Measurements from ENCODE around the gene CCDC137.

The CCDC137 gene

DNA sequence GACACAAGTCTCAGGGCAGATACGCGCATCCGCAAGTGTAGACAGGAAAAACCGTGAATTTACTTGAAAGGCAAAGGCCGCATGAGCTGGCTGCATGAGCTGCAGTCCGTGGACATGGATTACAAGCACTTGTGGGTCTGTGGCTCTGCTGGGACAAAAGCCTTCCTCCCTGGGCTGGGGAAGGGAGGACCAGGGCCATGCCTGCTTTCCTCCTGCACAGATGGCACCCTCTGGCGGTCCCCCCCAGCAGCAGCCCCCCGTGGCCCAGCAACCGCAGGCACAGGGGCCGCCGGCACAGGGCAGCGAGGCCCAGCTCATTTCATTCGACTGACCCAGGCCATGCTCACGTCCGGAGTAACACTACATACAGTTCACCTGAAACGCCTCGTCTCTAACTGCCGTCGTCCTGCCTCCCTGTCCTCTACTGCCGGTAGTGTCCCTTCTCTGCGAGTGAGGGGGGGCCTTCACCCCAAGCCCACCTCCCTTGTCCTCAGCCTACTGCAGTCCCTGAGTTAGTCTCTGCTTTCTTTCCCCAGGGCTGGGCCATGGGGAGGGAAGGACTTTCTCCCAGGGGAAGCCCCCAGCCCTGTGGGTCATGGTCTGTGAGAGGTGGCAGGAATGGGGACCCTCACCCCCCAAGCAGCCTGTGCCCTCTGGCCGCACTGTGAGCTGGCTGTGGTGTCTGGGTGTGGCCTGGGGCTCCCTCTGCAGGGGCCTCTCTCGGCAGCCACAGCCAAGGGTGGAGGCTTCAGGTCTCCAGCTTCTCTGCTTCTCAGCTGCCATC, 34.9 kb downstream of the CCDC137 start:
- no peak for DNase-seq (ENCODE audit: low spot score)

DNA sequence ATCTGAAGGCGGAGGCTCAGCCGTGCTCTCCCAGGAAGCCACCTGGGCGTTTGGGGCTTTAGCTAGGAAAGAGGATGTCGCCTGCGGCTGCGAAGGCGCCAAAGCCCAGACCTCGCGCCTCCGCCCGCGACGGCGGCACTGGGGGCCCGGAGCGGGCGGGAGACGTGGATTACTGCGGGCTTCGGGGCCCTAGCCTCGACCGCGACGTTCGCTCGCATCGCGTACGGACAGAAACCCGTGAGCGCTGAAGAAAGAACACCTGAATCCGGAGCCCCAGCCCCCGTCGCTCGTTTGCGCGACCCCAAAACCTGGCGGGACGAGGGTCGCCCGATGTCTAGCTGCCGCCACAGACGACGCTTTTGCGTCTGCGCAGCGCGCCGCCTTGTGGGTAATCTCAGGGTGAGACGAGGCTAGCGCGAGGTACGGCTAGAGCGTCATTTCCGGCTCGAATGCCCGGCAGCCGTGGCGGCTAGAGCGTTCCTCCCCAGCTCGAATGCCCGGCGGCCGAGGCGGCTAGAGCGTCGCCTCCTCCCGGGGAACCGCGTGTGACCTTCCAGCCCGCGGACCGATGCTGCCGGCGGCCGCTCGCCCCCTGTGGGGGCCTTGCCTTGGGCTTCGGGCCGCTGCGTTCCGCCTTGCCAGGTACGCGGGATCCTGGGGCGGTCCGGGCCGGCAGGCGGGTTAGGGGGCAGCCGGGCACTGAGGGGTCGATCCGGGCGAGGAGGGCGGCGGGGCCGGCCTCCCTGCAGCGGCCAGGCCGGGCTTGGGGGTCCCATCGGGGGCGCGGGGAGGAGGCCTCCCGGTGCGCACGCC, 36.6 kb downstream of the CCDC137 start, which contains the start of gene MRPL12:
Gene MRPL12 (plus strand): TSS at position 434 of the 813 bp plus-strand sequence. CDS start 135 bp downstream, at position 569.
- peak; percentile 92 for DNase-seq (ENCODE audit: low spot score)

DNA sequence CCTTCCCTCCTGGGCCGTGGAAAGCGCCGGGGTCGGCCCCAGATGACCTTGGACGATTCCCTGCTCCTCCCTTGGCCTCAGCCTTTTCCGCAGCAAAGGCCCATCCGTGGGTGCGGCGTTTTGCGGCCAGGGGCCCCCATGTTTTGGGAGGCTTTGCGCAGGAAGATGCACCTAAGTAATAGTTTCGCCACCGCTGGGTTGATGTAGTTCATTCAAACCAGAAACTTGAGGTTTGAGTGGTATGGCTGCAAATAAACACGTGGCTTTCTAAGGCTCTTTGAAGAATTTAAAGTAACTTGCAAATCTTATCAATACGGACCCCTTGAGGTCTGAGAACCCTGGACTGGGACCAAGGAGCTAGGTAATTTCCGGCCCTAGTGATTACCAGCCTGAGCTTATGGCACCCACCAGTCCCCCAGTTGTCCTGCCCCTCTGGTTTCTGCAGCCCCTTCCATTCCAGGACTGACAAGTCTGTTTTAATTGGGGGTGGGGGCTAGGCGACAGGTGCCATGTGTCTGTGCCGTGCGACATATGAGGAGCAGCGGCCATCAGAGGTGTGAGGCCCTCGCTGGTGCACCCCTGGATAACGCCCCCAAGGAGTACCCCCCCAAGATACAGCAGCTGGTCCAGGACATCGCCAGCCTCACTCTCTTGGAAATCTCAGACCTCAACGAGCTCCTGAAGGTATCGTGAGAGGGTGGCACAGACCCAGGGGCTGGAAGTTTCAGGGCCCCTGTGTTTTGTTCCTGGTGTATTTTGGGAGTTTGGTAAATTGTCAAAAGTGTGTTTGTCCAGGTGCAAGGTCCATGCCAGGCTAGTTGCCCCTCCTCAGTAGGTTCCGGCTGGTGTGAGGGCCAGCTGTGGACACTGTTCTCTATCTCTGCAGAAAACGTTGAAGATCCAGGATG, 37.5 kb downstream of the CCDC137 start:
- DNase-seq (ENCODE audit: low spot score): no peak

DNA sequence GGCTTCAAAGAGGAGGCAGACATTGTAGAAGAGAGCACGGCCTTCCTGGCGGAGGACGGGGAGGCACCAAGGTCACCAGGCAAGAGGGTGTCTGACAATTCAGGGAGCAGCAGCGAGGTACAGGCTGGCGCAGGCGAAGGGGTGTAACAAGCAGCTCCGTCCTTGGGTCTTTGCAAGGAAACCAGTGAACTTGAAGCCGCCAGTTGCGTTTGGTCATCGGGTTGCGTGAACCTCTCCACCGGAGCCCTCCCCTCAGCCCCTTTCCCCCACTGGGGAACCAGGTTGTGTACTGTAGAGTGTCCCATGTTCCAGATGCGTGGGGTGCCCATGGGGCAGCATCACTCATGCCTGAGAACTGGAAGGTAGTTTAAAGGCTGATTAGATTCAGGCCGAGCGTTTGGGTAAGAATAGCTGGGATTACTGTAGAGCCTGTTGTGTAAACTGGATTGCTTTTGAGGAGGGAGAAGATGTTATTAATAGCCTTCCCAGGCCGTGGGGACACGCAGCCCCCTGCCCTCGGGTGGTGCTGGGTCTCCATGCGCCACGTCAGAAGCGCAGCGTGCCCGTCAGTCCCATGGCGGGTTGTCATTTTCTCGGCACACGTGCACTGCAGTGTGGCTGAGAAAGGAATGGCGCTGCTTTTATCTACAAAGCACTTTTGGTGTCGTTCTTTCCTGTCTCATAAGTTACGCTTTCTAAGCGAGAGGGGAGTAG, 39.1 kb downstream of the CCDC137 start:
- no peak for DNase-seq (ENCODE audit: low spot score)

DNA sequence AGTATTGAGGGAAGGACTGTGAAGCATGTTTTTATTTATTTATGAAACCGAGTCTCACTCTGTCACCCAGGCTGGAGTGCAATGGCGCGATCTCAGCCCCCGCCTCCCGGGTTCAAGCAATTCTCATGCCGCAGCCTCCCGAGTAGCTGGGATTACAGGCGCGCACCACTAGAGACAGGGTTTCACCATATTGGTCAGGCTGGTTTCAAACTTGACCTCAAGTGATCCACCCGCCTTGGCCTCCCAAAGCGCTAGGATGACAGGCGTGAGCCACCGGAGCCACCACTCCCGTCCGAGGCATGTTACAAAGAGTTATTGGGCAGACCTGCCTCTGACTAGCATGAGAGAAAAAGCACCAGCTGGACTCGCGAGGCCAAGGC, 39.7 kb downstream of the CCDC137 start:
- DNase-seq (ENCODE audit: low spot score): no peak

DNA sequence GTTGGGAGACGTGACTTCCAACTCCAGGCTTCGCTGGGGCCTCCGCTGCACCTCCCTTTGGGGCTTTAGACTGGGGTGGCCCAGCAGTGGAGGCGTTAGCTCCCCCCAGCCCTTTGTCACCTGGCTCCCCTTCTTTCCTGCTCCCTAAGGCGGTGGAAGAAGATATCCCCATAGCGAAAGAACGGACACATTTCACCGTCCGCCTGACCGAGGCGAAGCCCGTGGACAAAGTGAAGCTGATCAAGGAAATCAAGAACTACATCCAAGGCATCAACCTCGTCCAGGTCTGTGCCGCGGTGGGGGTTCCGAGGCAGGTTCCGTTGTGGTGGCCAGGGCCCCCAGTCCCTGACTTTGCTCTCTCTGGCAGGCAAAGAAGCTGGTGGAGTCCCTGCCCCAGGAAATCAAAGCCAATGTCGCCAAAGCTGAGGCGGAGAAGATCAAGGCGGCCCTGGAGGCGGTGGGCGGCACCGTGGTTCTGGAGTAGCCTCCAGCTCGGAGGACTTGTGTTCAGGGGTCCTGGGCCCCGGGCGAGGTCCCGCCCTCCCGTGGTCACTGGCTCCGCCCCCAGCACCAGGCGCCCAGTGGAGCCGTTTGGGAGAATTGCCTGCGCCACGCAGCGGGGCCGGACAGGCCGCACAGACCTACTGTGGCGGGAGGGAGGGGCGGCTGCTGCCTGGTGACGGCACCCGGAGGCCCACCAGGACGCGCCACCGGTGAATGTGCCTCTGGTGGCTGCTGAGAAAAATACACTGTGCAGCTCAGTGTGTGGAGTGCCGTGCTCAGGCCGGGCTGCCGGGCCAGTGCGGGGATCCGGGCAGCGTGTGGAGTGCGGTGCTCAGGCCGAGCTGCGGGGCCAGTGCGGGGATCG, 40.5 kb downstream of the CCDC137 start:
- DNase-seq (ENCODE audit: low spot score): no peak

DNA sequence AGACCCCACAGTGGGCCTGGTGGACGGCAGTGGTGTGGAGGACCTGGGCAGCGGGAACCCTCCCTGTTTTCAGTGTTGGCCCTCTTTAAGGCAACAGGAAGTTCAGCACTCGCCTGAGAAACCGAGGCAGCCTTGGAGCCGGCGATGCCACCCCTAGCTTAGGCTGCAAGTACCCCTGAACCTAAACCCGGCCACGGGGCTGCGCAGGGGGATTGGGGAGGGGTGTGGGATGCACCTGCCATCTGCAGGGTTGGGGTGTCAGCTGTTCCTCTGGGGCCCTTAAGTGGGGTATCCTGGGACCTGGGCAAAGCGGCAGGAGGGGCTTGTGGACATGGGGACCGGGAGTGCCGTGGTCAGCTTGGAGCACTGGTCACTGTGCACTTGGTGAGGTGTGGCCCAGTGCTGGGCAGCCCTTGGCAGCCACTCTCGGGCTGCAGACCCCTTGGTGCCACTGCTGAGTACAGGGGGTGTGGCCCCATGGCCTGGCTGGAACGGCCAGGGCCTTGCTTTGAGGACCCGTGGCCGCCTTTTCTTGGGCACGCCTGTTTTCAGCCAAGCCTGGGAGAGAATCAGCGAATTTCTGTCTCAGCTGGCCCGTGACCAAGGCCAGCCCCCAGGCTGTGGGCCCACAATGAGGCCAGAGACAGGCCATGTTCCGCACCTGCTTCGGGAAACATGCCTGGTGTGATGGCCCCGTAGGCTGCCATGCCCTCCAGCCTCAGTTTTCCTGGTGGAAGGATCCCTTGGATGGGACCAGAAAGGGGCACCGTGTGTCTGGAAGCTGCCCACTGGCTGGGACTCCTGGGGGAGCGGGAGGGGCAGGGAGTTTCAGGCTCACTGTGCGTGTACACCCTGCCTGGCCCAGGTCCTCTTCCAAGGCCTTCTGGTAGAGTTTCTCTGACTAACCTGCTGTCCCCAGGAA, 41.4 kb downstream of the CCDC137 start:
- no peak for DNase-seq (ENCODE audit: low spot score)

DNA sequence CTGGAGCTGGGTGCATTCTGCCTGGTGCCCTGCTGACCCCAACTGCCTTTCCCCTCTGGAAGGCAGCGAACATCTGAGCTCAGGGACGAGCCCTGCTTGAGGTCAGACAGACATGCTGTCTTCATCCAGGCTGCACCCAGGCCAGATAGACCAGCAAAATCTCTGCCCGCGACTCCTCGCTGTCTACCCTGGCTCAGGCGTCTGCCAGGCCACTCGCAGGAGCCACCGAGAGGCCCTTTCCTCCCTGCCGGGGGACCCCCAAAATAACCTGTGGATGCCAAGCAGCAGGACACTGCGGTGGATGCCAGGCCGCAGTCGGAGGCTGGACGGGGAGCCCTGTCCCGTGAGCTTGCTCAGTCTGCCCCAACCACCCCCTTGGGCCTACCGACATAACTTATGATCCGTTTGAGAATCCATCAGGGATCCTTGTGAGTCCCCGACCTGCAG, 42.2 kb downstream of the CCDC137 start:
- DNase-seq (ENCODE audit: low spot score): no peak

DNA sequence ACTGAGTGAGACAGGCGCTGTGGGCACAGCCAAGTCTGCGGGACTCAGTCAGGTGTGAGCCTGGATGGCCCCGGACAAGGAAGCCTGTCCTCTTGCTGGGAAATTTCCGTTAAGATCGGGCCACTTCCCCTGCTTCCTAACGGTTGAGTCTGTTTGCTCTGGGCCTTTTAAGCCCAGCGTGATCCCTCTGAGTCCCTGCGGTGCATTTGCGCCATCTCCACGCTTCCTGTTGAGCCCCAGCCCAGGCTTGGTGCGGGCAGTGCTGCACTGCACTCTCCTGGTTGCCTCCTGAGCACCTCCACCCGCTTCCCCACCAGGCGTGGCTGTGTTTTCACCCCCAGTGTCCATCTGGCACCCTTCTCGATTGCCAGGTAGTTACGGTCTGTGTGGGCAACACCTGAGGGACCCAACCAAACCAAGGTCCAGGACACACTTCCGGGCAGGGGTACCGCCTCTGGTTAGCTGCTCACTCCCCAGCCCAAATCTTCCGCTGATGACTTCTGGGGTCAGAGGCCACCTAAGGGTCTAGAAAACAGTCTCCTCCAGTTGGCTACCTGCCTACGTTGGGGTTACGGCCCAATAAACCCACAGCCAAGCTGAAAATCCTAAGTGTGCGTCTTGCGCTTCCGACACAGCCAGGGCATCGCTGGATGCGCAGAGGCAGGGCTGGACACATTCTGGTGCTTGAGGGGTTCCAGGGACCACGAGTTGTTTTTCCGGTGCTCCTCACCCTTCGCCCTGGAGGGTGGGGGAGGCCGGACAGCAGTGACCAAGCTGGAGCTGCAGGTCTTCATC, 44.2 kb downstream of the CCDC137 start:
- no peak for DNase-seq (ENCODE audit: low spot score)

DNA sequence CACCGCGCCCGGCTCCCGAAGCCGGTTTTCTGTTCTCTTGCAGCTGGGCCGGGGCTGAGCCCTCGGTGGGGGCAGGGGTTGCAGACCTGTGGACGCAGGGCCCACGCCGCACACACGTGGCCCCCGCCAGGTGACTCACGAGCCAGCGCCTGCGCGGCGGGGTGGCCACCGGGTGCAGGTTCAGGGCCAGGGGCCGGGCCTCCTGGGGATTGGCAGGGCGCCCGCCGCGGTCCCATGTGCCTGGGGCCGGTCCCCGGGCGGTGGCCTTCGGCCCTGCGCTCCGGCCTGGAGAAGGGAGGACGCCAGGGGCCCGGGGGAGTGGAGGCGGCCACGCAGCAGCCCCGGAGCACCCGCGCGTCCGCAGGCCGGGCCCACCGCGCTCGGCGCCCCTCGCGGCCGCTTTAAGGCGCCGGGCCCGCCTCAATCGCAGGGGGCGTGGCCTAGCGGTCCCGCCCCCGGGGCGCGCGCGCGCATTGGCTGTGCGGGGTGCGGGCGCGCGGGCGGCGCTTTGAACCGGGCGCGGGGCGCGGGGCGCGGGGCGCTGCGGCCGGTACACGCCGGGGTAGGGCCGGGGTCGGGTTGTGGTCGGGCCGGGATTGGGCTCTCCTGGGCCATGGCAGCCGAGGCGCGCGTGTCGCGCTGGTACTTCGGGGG, 45.4 kb downstream of the CCDC137 start, which contains the start of gene SLC25A10:
Gene SLC25A10 (plus strand): TSS at position 471 of the 654 bp plus-strand sequence. CDS start 143 bp downstream, at position 614.
- peak; percentile 90 for DNase-seq (ENCODE audit: low spot score)

DNA sequence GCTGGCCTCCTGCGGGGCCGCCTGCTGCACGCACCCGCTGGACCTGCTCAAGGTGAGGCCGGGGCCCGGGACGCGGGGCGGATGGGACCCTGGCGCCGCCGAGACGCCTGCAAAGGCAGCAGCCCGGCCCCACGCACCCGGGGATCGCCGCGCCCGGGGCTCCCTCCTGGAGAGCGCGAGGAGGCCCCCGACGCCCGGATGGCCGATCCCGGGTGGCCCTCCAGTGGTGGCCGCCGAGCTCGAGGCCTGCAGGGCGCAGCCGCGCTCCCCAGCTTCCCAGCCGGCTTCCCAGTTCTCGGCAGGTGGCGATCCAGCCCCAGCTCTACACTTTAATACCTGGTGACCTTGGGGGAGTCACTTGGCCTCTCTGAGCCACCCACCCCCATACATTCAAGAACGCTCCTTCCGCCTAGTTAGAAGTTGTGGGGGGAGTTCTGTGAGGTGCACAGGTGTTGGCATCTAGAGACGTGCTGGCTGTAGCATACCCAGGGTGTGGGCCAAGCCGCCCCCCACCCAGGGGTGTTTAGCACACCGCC, 46.0 kb downstream of the CCDC137 start:
- DNase-seq (ENCODE audit: low spot score): peak; percentile 63

DNA sequence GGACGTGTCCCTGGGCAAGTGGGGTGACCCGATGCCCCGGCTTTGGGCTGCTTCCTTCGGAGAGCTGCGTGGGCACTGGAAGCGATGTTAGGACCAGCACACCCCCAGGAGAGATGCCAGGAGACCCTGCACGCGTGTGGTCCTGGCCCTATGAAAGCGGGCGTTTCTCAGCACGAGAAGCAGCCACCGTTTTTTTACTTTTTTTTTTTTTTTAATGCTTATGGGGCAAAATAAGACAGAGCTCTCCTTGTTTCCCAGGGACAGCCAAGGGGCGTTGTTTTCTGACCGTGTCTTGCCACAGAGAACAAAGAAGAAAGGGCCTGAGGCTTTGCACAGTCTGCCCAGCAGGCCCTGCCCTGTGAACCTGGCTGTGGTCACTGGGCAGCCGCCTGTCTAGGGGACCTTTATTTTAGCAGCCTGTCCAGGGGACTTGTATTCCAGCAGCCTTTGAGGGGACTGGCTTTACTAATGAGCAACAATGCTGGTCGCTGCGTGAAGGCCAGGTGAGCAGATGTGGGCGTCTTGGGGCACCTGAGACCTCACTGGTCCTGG, 46.5 kb downstream of the CCDC137 start:
- peak; percentile 65 for DNase-seq (ENCODE audit: low spot score)

DNA sequence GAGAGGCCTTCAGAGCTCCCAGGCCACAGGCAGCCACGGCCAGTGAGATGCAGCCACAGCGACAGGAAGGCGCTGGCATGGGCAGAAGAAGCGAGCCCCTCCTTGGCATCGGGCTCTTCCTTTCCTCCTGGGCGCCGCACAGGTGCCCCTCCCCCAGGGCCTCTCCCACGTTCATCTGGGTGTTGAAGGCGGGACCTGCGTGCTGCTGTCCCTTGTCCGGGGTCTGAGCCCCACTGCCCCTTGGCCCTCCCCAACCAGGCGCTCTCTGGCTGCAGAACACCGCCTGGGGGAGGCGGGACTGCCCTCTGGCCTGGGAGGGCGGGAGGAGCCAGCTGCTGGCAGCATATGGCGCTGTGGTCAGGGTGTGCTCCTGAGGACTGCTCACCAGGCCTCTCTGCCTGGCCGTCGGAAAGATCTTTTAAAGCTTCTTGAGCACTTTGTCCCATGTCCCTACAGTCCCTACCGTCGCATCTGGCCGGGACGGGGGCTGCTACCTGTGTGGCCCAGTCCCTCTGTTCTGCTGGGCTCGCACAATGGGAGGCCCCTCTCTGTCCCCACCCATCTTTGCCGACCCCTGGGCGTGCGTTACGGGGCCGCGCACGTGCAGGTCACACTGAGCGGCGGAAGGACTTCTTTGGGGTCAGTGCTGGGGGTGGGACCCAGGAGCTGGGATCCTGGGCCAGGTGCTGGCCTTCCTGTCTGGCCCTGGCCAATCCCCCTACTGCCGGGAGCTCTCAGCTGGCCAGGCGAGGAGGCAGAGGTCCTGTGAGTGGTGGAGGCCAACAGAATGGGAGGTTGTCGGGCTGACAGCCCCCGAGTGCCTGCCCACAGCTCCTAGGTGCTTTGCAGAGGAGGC, 47.2 kb downstream of the CCDC137 start:
- DNase-seq (ENCODE audit: low spot score): peak; percentile 38

DNA sequence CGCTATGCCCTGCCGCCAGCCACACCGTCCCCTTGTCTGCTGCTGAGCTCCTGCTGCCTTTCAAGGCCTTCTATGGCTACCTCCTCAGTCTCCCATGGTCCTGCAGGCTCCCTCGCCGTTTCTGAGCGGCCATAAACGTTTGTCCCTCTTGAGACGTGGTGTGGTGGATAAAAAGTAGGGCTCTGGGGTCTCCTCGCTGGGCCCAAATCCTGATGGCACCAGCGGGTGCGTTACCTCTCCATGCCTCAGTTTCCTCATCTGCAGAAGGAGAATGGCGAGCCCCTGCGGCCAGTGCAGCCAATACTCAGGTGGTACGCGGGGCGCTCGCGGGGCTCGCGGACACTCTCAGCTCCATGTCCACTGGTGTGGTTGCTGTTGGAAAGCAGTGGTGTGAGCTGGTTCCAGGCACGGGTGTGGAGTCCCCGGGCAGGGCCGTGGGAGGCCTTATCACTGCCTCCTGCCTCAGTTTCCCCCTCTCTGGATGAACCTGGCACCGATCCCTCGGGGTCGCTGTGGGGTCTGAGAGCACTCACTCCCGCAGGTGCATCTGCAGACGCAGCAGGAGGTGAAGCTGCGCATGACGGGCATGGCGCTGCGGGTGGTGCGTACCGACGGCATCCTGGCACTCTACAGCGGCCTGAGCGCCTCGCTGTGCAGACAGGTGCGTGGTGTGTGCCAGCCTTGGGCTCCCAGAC, 48.0 kb downstream of the CCDC137 start:
- no peak for DNase-seq (ENCODE audit: low spot score)

DNA sequence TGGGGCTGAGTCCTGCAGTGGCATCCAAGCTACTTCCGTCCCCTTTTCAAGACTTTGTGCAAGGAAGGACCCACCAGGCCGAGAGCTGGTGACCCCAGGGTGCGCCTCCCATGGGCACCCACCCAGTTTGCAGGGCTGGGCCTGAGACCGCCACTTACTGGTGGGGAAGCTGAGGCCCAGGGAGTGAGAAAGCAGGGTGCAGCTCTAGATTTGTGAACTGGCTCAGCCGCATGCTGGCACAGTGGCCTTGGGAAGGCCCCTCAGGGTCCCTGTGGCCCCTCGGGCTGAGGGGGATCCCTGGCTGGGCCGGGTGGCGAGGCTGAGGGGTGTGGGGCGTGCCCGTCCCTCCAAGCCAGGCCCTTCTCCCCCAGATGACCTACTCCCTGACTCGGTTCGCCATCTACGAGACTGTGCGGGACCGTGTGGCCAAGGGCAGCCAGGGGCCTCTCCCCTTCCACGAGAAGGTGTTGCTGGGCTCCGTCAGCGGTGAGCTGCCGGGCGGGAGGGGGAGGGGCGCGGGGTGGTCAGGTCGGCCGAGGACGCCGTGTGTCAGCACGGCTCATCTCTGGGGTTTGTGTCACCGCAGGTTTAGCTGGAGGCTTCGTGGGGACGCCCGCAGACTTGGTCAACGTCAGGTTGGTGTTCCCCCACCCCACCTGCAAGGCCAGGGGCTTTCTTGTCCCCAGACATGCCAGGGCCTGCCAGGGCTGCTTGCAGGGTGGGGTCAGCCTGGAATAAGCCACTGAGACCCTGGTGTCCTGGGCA, 48.8 kb downstream of the CCDC137 start:
- DNase-seq (ENCODE audit: low spot score): no peak
